PC-3 (cell line): ENCODE measurements around the gene NBPF1.
"Not testable (repeated sequence)": the region's sequence is repeated elsewhere in the genome, so short reads cannot be mapped to it uniquely, and the experiment has no call there.

ENCODE experiments used
- EZH2 ChIP-seq: fragments of 300-600 bp; sonication (generic); IDR thresholded peaks from one replicate; pipeline ENCODE4 v1.6.1; 2017; ENCODE audit warnings: antibody characterized with exemption, mild to moderate bottlenecking, low read length; ENCODE audit not compliant: unreplicated experiment
- EZH2phosphoT487 ChIP-seq: fragments of 300-600 bp; sonication (generic); IDR thresholded peaks from 2 replicates; pipeline ENCODE4 v1.6.1; 2018; ENCODE audit warnings: mild to moderate bottlenecking, antibody characterized with exemption, low read length, borderline replicate concordance
- TF ChIP-seq, protein P1 (sequence below): fragments of 300-600 bp; sonication (generic); conservative IDR thresholded peaks from 2 replicates; pipeline ENCODE4 v1.5.1; 2017; ENCODE audit warnings: antibody characterized with exemption, low read depth, mild to moderate bottlenecking, low read length

GRCh38 chr1:16565324-16565723, 48.0 kb downstream of the NBPF1 start:
- TF ChIP-seq, protein P1, sequence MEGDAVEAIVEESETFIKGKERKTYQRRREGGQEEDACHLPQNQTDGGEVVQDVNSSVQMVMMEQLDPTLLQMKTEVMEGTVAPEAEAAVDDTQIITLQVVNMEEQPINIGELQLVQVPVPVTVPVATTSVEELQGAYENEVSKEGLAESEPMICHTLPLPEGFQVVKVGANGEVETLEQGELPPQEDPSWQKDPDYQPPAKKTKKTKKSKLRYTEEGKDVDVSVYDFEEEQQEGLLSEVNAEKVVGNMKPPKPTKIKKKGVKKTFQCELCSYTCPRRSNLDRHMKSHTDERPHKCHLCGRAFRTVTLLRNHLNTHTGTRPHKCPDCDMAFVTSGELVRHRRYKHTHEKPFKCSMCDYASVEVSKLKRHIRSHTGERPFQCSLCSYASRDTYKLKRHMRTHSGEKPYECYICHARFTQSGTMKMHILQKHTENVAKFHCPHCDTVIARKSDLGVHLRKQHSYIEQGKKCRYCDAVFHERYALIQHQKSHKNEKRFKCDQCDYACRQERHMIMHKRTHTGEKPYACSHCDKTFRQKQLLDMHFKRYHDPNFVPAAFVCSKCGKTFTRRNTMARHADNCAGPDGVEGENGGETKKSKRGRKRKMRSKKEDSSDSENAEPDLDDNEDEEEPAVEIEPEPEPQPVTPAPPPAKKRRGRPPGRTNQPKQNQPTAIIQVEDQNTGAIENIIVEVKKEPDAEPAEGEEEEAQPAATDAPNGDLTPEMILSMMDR = not testable (repeated sequence)
- TF ChIP-seq EZH2, EZH2phosphoT487: not testable (repeated sequence)
